HG03442 (cell line): ENCODE results near the gene XIAP.
"Not testable (repeated sequence)": the region's sequence is repeated elsewhere in the genome, so short reads cannot be mapped to it uniquely, and the experiment has no call there.

Experiments
- ATAC-seq: cut with Tn5 transposase; IDR thresholded peaks from one replicate; pipeline ENCODE4 v1.9.1; 2021; ENCODE audit warnings: mild to moderate bottlenecking, moderate library complexity; ENCODE audit not compliant: unreplicated experiment

The XIAP gene

DNA sequence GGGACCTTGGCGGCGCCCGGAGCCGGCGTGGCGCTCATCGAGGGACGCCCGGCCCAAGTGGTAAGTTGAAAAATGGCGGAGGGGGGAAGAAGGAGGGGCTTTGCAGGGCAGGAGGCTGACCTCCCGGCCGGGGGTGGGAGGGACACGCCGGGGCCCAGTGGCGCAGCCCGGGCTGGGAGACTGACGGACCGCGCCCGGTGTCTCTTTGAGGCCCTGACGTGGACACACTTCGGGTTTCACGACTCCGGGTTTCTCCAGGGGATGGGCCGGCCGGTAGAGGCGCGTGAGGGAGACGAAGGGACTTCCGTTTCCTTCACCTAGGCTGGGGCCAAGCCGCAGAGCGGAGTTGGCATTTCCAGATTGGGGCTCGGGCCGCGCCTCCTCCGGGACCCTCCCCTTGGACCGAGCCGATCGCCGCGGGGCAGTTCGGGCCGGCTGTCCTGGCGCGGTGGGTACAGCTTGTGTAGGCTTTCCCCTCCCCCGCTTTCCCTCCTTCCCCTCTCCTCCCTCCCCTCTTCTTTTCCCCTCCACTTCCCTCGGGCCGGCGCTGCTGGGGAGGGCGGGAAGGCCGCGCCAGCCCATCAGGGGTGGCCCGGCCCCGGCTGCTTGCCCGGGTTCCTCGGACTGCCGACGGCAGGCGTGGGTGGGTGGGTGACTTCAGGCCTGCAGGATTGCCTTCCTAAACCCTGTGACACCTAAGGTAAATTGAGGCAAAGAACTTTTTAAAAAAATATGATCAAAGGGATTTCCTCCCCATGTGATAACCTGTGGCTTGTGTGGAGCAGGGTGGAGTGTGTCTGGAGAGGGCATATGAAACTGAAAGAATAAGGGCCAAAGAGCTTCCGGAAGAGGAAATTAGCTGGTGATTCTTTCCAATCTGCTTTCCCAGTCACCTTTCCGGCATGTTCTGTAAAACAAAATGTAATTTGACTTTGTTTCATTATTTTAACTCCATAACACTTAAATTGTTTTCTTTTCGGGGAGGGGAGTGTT, at the start of gene XIAP:
TSS of gene XIAP (plus strand) at position 208 of the 993 bp plus-strand sequence. CDS start 25,610 bp downstream, outside the sequence.
- peak; percentile 76 for ATAC-seq

DNA sequence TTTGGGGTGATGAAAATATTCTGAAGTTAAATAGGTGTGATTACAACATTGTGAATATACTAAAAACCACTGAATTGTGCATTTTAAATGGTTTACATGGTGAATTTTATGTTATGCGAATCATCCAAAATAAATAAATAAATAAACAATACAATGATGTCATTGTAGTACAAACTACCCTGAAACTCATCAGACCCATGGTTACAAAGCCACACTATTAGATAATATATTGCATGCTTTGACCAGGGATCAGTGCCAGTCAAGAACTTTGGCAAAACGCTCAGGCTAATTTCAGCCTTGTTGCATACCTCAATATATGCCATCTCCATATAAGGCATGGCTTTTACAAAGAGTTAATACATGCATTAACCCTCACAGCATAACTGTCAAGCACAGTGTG, 45.5 kb upstream of the XIAP start:
- no peak for ATAC-seq

DNA sequence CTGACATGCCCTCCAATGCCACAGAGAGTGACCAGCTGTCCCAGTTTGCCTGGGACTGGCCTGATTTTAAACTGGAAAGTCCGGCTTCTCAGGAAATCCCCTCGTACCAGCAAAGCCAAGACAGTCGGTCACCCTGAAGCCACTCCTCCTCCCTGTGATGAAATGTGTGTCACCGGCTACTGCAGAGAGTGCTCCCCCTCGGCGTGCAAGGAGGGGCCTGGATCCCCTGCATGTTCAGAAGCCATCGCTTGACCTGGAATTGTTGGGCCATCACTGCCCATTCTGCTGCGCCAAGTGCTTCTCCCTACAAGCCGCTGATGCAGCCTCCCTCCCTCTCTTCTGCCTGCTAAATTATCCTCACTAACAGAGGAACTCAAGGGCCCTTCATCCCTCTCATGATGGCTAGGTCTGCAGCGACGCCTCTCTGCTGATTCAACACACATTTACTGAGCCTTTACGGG, 44.9 kb upstream of the XIAP start:
- ATAC-seq = not testable (repeated sequence)

DNA sequence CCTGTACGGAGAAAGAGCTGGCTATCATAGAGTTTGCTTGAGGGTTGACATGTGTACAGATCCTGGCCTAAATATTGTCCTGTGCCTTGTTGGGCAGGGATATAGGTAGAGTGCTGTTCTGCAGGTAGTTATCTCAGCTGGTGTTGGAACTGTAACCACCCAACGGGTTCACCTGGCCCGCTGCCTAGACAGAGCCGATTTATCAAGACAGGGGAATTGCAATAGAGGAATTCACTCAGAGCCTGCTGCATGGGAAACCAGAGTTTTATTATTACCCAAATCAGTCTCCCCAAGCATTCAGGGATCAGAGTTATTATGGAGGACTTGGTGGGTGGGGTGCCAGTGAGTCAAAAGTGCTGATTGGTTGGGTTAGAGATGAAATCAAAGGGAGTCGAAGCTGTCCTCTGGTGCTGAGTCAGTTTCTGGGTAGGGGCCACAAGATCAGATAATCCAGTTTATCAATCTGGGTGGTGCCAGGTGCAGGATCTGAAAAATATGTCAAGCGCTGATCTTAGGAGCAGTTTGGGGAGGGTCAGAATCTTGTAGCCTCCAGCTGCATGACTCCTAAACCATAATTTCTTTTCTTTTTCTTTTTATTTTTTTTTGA, 42.5 kb upstream of the XIAP start:
- no peak for ATAC-seq

DNA sequence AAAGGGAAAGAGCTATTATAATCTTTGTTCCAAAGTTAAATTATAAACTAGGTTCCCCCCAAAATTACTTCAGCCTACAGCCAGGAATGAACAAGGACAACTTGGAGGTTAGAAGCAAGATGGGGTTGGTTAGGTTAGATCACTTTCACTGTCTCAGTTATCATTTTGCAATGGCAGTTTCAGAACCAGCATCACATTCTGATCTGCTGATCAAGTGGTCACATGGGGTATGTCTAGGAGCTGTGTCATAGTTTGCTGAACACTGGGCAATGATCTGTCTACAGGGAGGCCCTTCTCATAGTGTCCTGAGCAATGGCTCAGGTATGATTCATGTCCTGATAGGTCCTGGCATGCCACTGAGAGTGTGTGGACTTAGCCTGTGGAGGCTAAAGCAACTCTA, 41.6 kb upstream of the XIAP start:
- ATAC-seq = no peak

DNA sequence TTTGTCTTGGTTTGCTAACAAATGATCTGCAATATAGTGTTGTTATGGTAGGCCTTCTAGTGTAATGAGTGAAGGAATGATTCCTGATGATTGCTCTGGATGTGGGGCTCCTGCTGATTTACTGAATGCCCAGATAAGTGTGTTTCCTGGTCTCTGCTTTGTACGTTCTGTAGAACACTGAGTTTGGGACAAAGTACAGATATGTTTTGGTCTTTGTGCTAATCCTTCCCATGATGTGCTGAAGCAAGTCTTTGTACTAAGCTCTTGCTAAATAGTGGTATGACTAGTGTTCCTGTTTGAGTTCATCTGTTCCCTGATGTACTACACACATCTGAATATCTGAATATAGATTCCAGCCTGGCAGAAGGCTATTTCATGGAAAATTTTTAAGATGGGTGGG, 36.9 kb upstream of the XIAP start:
- ATAC-seq = no peak

DNA sequence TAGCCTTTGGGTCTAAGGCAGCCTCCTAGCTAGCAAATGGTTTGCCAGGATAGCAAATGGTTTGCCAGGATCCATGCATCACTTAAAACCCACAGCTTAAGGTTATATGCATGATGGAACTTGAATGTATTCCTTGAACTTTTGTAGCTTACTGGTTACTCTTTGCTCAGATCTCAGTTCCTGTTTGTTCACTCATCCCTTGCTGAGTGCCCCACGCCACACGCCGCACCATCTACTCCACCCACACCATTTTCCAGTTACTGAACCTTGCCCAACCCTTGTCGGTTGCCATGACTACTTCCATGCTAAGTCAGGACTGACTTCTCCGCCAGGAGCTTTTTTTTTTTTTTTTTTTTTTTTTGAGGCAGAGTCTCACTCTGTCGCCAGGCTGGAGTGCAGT, 29.5 kb upstream of the XIAP start:
- ATAC-seq = peak; percentile 91

DNA sequence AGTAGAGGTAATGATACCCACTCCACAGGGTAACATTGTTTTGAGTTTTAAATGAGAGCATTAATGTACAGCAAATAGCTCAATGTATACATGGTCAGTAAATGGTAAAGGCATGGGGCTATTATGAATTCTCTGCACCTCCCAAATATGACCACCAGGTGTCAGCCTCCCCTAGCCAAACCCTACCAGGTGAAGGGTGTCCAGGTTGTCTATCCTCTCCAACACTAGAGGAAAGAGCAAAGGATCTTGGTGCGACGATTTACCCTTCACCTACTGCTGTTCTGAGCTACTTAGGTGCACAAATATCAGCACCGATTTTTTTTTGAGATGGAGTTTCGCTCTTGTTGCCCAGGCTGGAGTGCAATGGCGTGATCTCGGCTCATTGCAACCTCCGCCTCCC, 26.5 kb upstream of the XIAP start:
- ATAC-seq = peak; percentile 59

DNA sequence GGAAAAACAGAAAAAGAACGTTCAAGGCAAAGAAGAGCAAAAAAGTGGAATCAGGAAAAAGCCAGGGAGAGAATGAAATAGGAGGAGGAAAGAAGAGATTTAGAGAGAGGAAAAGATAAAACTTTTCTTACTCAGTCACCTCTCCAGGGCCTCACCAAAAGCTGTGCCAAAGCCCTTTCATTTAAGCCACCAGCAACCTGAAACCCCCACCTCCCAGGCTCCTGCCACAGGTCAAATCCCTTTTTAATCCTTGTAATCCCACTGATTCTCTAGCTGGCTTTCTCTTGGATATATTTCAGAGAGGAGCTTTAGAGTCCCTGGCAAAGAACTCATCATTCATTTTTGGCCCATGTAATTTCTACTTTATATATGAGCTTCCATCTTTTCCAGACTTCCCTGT, 25.7 kb upstream of the XIAP start:
- no peak for ATAC-seq

DNA sequence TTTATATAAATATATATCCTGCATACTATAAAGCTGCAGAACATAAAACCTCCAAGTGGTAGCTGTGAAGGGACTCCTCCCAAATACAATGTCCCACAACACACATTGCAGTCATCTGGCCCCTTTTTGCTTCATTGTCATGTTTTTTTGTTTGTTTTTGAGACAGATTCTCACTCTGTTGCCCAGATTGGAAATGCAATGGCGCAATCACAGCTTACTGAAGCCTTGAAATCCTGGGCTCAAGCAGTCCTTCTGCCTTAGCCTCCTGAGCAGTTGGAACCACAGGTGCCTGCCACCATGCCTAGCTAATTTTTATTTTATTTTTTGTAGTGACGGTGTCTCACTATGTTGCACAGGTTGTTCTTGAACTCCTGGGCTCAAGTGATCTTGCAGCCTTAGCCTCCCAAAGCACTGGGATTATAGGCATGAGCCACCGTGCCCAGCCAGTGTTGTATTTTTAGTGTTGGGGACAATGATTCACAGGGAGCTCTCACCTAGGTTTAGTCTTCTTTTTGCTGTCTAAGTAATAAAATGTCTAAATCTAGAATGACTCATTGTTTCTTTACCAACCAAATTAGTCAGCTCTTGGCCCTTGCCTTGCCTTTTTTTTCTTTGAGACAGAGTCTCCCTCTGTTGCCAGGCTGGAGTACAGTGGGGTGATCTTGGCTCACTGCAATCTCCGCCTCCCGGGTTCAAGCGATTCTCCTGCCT, 24.0 kb upstream of the XIAP start:
- peak; percentile 81 for ATAC-seq

DNA sequence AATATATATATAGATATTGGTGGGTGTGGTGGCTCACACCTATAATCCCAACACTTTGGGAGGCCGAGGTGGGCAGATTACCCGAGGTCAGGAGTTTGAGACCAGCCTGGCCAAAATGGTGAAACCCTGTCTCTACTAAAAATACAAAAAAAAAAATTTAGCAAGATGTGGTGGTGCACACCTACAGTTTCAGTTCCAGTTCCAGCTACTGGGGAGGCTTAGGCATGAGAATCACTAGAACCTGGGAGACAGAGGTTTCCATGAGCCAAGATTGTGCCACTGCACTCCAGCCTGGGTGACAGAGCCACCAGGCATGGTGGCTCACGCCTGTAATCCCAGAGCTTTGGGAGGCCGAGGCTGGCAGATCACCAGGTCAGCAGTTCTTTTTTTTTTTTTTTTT, 14.7 kb upstream of the XIAP start:
- not testable (repeated sequence) for ATAC-seq

DNA sequence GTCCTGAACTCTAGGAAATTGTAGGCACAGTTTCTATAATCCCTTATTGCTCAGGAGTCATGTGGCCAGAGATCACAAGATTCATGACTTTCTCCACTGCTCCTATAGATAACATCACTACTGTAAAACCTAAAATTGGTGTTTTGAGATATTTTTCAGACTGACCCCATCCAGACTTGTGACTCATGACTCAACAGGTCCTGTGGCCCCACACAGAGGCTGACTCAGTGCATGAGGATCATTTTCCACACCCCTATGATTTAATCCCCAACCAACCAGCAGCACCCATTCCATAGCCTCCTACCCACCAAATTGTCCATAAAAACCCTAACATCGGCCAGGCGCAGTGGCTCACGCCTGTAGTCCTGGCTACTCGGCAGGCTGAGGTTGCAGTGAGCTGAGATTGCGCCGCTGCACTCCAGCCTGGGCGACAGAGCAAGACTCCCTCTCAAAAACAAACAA, 13.2 kb upstream of the XIAP start:
- no peak for ATAC-seq

DNA sequence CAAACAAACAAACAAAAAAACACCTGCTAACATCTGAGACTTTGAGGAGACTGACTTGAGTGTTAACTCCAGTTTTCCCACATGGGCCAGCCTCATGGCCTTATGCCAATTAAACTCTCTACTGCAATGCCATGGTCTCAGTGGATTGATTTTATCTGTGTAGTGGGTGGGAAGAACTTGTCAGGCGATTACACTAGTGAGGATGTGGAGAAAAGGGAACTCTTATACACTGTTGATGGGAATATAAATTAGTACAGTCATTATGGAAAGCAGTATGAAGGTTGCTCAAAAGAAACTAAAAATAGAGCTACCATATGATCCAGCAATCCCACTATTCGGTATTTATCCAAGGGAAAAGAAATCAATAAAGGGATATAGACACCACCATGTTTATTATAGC, 12.8 kb upstream of the XIAP start:
- ATAC-seq = no peak

DNA sequence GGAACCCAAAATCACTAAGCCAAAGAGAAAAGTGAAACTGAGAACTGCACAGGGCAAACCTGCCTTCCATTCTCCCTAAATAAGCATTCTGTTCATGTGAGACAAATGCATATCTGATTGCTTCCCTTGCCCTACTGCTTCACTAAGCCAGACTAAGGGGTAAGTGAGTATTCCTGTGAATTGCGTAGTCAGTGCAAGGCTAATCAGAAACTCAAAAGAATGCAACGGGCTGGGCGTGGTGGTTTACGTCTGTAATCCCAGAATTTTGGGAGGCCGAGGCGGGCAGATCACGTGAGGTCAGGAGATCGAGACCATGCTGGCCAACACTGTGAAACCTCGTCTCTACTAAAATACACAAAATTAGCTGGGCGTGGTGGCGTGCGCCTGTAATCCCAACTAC, 10.8 kb upstream of the XIAP start:
- ATAC-seq = no peak

DNA sequence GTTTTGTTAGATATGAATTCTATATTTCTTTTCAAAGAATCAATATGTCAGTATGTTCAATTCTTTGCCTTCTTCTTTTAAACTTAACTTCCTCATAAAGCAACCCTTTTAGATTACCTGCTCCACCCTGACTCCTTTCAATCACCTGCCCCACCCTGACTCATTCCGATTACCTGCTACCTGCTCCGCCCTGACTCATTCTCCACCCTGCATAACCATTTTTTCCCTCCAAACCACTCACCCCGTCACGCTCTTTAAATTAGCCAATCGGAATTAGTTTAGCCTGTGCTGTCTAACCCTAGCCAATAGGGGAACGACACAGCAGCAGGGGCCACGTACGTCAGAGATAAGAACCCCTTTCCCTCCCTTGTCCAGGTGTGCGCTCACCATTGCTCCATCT, 9.9 kb upstream of the XIAP start:
- not testable (repeated sequence) for ATAC-seq

DNA sequence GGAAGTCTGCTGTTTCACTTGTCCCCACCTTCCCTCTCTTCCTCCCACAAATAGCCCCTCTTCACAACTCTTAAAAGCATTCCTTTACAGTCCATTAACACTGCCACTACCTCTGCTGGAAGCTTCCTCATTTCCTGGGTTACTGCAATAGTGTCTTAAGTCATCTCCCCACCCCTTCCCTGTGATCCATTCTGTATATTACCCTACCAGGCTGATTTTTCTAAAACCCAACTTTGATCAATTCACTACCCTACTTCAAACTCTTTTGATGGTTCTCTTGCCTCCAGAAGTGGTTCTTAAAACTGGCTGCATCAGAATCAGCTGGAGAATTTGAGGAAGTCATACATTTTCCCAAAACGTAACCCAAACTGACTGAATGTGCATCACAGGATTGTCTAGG, 8.8 kb upstream of the XIAP start:
- no peak for ATAC-seq

DNA sequence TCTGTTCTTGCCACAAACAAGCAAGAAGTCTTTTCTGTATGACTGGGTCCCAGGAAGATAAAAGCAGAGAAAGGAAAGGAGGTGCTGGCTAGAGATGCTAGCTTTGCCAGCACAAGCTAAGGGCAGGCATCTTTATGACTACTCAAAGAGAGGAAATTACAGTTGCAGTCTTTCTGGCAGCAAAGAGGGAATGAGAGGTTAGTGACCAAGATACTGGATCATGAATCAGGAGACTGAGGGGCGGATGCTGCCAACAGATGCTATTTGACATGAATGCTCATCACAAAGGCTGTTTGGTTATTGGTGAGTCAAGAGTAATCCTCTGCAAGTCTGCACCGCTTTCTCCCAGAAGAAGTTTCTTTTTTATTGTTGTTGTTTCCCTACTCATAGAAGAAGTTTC, 5.5 kb upstream of the XIAP start:
- ATAC-seq = no peak

DNA sequence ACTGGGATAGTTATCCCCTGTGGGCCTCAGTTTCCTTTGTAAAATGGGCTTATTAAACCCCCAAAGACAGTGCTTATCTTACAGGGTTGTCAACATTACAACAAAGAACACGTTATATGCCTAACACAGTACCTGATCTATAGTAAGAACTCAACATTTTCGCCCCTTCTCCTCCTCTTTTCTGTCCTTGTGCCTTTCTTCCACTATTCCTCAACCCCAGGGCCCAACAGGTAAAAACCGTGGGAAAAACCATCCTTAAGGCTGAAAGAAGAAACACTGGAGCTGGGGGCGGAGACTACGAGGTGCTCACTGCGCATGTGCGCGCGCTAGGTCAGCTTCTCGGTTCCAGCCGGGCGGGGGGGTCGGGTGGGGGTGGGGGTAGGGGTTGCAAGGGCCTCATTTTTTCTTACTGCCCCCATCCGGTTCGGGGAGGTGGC, 426 bp upstream of the XIAP start:
- ATAC-seq = peak; percentile 7

DNA sequence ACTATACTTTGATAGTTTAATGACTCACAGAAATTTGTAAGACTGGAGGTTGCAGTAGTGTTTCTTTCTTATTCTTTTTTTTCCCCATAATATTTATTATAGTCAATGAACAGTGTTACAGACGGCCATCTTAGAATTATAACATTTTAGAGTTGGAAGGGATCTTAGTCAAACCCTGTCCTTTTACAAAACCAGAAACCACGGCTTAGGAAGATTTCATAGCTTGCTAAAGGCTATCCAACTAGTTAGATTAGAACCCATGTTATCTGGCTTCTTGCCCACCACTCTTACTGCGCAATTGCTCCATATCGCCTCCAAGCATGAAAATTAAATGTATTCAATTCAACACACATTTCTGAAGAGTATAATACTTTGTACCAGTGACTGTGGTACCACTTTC, 1.1 kb downstream of the XIAP start:
- no peak for ATAC-seq

DNA sequence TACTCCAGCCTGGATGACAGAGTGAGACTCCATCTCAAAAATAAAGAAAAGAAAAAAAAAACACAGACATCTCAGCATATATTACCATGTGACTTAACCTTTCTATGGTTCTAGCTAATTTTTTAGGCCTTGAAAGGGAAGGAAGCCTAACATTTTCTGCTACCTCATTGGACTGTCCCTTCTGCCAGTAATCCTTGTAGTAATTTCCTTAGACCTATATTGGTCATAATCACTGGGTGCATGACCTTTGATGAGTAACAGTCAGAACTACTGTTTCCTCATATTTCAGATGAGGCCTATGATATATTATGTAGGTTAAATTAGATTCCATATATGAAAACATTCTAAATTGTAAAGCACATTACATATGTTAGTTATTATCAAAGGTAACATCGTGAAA, 9.6 kb downstream of the XIAP start:
- peak; percentile 74 for ATAC-seq

DNA sequence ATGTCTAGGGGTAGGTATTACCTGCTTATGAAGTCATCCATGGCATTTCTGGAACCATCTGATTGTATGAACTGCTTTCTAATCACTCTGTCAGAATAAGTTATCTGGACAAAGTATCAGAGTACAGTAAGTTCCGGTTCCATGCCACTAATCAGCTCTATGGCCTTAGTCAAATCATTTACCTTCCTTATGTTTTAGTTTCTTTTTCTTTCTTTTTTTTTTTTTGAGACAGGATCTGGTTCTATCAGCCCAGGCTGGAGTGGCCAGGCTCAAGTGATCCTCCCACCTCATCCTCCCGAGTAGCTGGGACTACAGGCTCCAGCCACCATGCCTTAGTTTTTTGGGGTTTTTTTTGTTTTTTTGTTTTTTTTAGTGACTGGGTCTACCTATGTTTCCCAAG, 11.5 kb downstream of the XIAP start:
- no peak for ATAC-seq
